ENCODE results near the gene LCN15.
"Not testable (repeated sequence)": the region's sequence is repeated elsewhere in the genome, so short reads cannot be mapped to it uniquely, and the experiment has no call there.

Gene LCN15

DNA sequence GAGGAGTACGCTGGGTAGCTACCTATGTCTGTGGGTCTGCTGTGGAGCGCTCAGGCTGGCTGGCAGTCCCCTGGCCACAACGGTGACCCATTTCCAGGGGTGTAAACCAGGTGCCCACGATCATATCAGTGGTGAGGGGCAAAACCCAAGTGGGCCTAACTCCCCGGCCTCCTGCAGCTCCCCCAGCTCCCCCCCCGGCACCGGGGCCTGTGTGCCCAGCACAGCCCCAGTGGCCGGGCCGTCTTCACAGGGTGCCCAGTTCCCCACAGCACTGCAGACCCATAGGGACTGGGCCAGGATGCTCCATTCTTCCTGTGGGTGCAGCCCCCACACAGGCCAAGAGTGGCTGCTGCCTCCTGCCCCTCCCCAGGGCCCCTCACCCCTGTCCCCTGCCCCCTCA, 5.3 kb downstream of the LCN15 start:
- H3K9ac ChIP-seq (ENCODE audit: low read depth, low read length) = no peak overlapping the region
- no peaks in the 10 kb centered on the region for H3K27me3 ChIP-seq (ENCODE audit: insufficient read depth, low read length)
- no peaks in the 10 kb centered on the region for H3K36me3 ChIP-seq (ENCODE audit: insufficient read depth, low read depth, low read length)
- H3K9me3 ChIP-seq (ENCODE audit: insufficient read depth, low read depth, low read length) = peaks cover 4% of the 10 kb centered on the region; the same call in 1 of the 2 replicates
- H3K27ac ChIP-seq (ENCODE audit: low read length) = no peak overlapping the region
- H3K4me3 ChIP-seq (ENCODE audit: low read length) = no peak overlapping the region
- H3K4me1 ChIP-seq (ENCODE audit: insufficient read depth, low read length) = no peaks in the 10 kb centered on the region

DNA sequence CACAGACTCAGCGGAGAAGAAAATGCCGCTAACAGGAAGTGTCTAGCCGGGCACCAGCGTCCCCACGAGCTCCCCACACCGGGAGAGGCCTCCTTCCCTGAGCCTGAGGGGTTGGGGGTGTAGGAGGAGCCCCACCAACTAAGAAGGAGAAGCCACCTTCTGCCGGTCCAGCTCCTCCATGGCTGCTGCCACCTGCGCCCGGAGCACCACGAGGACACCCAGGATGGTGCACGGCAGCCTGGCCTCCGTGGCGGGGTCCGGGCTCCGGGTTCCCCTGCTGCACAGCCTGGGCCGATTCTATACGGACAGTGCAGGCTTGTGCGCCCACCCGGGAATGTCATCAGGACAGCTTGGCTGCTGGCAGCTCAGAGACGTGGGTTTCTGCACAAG, 6.6 kb downstream of the LCN15 start:
- Histone ChIP-seq H3K27ac (ENCODE audit: low read length) (no peak overlapping the region), H3K9ac (ENCODE audit: low read depth, low read length) (no peak overlapping the region), H3K4me1 (ENCODE audit: insufficient read depth, low read length) (no peaks in the 10 kb centered on the region), H3K27me3 (ENCODE audit: insufficient read depth, low read length) (no peaks in the 10 kb centered on the region), H3K36me3 (ENCODE audit: insufficient read depth, low read depth, low read length) (no peaks in the 10 kb centered on the region), H3K9me3 (ENCODE audit: insufficient read depth, low read depth, low read length) (peaks cover 4% of the 10 kb centered on the region; the same call in 1 of the 2 replicates), H3K4me3 (ENCODE audit: low read length) (no peak overlapping the region)

DNA sequence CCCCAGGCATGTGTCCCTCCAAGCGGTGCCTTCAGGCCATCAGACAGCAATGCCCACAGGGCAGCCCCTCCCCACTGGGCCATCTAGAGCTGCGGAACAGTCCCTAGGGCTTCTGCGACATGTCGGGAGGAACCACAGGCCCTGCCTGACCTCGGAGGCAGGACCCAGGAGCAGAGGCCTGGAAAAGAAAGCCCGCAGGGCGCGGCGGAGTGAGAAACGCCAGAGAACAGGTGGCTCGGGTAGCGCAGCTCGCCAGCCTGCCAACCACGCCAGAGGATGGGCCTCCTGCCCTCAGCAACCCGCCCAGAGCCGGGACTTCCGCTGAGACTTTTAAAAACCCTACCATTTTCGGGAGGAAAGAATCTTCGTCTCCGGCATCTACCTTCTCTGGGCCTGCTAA, 7.0 kb downstream of the LCN15 start:
- no peaks in the 10 kb centered on the region for H3K27me3 ChIP-seq (ENCODE audit: insufficient read depth, low read length)
- H3K27ac ChIP-seq (ENCODE audit: low read length) = no peak overlapping the region
- H3K4me1 ChIP-seq (ENCODE audit: insufficient read depth, low read length) = no peaks in the 10 kb centered on the region
- no peak overlapping the region for H3K9ac ChIP-seq (ENCODE audit: low read depth, low read length)
- H3K36me3 ChIP-seq (ENCODE audit: insufficient read depth, low read depth, low read length) = no peaks in the 10 kb centered on the region
- H3K4me3 ChIP-seq (ENCODE audit: low read length) = no peak overlapping the region
- peaks cover 4% of the 10 kb centered on the region; the same call in 1 of the 2 replicates for H3K9me3 ChIP-seq (ENCODE audit: insufficient read depth, low read depth, low read length)

DNA sequence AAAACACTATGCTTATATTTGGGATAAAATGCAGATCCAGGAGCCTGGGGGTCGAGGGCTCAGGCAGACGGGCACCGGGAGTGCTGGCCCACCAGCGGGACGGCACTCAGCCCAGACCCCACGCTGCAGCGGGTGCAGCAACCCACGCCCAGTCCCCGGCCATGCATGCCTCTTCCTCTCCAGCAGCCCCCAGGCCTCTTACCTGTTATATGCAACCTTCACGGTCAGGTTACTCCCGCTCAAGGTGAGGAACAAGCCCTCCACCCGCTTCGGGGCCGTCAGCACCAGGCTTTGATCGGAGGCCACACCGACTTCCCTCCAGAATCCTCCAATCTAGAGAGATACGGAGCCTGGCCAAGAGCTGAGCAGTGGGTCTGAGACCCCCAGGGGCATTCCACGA, 7.5 kb downstream of the LCN15 start:
- Histone ChIP-seq H3K4me1 (ENCODE audit: insufficient read depth, low read length) (no peaks in the 10 kb centered on the region), H3K36me3 (ENCODE audit: insufficient read depth, low read depth, low read length) (no peaks in the 10 kb centered on the region), H3K27ac (ENCODE audit: low read length) (no peak overlapping the region), H3K27me3 (ENCODE audit: insufficient read depth, low read length) (no peaks in the 10 kb centered on the region), H3K9ac (ENCODE audit: low read depth, low read length) (no peak overlapping the region), H3K9me3 (ENCODE audit: insufficient read depth, low read depth, low read length) (peaks cover 4% of the 10 kb centered on the region; the same call in 1 of the 2 replicates), H3K4me3 (ENCODE audit: low read length) (no peak overlapping the region)

DNA sequence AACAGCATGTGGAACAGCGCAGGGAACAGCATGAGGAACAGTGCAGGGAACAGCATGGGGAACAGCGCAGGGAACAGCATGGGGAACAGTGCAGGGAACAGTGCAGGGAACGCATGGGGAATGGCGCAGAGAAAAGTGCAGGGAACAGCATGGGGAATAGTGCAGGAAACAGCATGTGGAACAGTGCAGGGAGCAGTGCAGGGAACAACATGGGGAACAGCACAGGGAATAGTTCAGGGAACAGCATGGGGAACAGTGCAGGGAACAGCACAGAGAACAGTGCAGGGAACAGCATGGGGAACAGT, 8.2 kb downstream of the LCN15 start:
- Histone ChIP-seq H3K36me3 (ENCODE audit: insufficient read depth, low read depth, low read length) (no peaks in the 10 kb centered on the region), H3K9ac (ENCODE audit: low read depth, low read length) (no peak overlapping the region), H3K4me3 (ENCODE audit: low read length) (no peak overlapping the region), H3K27me3 (ENCODE audit: insufficient read depth, low read length) (no peaks in the 10 kb centered on the region), H3K27ac (ENCODE audit: low read length) (no peak overlapping the region), H3K9me3 (ENCODE audit: insufficient read depth, low read depth, low read length) (peaks cover 4% of the 10 kb centered on the region; the same call in 1 of the 2 replicates), H3K4me1 (ENCODE audit: insufficient read depth, low read length) (no peaks in the 10 kb centered on the region)

DNA sequence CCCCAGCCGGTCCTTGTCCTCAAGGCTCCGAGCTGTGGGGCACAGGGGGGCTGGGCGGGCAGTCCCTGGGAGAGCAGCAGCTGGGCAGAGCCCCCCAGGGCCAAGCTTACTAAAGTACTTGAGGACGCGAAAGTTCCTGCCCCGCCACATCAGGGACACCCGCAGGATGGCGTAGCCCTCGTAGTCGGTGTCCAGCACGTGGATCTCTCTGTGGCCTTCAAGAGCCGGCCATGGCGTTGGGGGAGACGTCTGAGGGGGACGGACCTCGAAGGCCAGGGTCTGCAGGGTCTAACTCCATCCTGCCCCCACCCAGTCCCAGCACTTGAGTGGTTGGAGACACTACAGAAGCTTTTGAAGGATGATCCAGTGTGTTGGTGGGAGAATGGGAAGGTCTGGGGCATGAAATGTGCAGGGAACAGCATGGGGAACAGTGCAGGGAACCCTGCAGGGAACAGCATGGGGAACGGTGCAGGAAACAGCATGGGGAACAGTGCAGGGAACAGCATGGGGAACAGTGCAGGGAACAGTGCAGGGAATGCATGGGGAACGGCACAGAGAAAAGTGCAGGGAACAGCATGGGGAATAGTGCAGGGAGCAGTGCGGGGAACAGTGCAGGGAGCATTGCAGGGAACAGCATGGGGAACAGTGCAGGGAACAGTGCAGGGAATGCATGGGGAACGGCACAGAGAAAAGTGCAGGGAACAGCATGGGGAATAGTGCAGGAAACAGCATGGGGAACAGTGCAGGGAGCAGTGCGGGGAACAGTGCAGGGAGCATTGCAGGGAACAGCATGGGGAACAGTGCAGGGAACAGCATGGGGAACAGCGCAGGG, 8.8 kb downstream of the LCN15 start:
- H3K9ac ChIP-seq (ENCODE audit: low read depth, low read length) = not testable (repeated sequence)

DNA sequence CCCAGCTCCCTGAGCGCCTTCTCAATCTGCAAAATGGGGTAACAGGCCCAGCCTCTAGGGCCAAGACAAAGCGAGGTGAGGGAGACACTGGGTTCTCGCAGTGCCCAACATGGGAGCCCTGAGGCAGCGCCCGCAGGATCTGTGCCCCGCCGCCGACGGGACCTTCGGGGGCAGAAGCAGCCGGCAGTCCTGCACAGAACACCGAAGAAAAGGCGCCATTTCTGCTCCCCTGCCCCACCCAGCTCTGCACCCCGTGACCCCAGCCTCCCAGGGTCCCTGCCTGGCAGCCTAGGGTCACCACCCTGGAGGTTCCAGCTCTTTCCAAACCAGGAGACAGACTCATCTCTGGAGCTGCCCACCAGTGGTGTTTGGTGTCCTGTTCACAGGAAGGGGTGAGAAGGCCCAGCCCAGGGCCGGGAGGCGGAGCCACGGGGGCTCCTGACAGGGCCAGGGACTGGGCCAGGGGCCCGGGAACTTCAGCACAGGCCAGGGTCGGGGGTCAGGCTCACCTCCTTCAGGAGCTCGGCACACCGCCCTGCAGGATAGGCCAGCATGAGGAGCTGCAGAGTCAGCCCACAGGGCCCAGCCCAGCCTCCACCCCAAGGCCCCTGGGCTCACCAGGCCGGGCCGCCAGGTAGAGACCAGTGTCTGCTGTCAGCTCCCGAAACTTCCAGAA, 9.6 kb downstream of the LCN15 start:
- Histone ChIP-seq H3K4me3 (ENCODE audit: low read length) (no peak overlapping the region), H3K27ac (ENCODE audit: low read length) (no peak overlapping the region), H3K9me3 (ENCODE audit: insufficient read depth, low read depth, low read length) (peaks cover 4% of the 10 kb centered on the region; the same call in 1 of the 2 replicates), H3K4me1 (ENCODE audit: insufficient read depth, low read length) (no peaks in the 10 kb centered on the region), H3K27me3 (ENCODE audit: insufficient read depth, low read length) (no peaks in the 10 kb centered on the region), H3K36me3 (ENCODE audit: insufficient read depth, low read depth, low read length) (no peaks in the 10 kb centered on the region), H3K9ac (ENCODE audit: low read depth, low read length) (no peak overlapping the region)

More for the DNA sequence above, 8.8 kb downstream of the LCN15 start:
- H3K9me3 ChIP-seq (ENCODE audit: insufficient read depth, low read depth, low read length); H3K36me3 ChIP-seq (ENCODE audit: insufficient read depth, low read depth, low read length); H3K27ac ChIP-seq (ENCODE audit: low read length); H3K4me1 ChIP-seq (ENCODE audit: insufficient read depth, low read length); H3K27me3 ChIP-seq (ENCODE audit: insufficient read depth, low read length); H3K4me3 ChIP-seq (ENCODE audit: low read length): not testable (repeated sequence)

DNA sequence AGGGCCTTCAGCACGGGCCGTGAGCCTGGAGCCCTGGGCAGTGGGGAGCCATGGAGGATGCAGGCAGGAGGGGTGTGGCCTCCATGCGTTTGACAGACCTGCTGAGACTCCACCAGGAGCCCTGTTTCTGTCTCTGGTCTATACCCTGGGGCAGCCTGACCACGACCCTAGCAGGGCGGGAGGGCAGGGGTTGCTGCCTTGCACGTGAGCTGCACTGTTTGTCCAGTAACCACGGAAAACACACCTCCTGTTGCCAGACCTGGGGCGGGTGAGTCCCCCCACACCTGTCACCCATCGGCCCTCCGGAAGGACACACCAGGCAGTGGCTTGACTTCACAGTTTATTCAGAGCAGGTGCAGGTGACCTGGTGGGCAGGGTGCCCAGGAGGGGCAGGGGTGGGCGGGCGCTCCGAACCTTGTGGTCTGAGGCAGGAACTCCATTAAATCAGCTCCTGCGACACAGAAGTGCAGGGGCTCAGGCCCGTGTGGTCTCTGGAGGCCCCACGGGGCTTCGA, 10.2 kb downstream of the LCN15 start:
- Histone ChIP-seq H3K9me3 (ENCODE audit: insufficient read depth, low read depth, low read length) (peaks cover 4% of the 10 kb centered on the region; the same call in 1 of the 2 replicates), H3K27me3 (ENCODE audit: insufficient read depth, low read length) (no peaks in the 10 kb centered on the region), H3K27ac (ENCODE audit: low read length) (no peak overlapping the region), H3K4me3 (ENCODE audit: low read length) (no peak overlapping the region), H3K4me1 (ENCODE audit: insufficient read depth, low read length) (no peaks in the 10 kb centered on the region), H3K36me3 (ENCODE audit: insufficient read depth, low read depth, low read length) (no peaks in the 10 kb centered on the region), H3K9ac (ENCODE audit: low read depth, low read length) (no peak overlapping the region)

DNA sequence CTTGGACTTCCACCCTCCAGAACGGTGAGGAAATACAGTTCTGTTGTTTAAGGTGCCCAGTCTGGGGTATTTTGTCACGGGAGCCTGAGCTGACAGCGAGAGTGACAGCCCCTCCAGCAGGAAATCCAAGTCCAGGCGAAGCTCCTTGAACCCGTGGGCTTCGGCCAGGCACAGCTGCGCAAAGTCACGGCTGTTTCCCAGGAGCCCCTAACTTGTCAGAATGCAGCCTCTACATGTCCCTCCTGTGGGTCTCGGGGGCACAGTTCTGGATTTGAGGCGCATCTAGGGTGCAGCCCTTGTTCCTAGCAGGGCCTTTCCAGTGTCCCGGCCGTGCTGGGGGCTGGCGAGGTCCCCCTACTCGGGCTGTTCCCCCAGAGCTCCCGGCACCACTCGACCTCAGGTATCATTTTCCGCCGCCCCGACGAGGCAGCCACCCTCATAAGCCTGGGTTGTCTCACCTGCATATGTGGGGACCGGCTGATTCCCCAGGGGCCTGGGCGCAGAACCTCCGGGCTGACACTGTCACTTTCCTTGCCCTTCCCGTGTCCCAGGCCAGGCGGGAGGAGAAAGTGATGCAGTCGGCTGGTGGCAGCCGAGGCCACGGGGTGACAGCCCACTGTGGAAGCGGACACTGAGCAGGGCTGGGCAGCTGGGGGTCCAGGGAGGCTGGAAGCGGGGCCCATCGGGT, 10.8 kb downstream of the LCN15 start:
- H3K4me3 ChIP-seq (ENCODE audit: low read length) = no peak overlapping the region
- peaks cover 4% of the 10 kb centered on the region; the same call in 1 of the 2 replicates for H3K9me3 ChIP-seq (ENCODE audit: insufficient read depth, low read depth, low read length)
- no peaks in the 10 kb centered on the region for H3K36me3 ChIP-seq (ENCODE audit: insufficient read depth, low read depth, low read length)
- H3K4me1 ChIP-seq (ENCODE audit: insufficient read depth, low read length) = no peaks in the 10 kb centered on the region
- H3K27ac ChIP-seq (ENCODE audit: low read length) = no peak overlapping the region
- H3K9ac ChIP-seq (ENCODE audit: low read depth, low read length) = no peak overlapping the region
- no peaks in the 10 kb centered on the region for H3K27me3 ChIP-seq (ENCODE audit: insufficient read depth, low read length)

DNA sequence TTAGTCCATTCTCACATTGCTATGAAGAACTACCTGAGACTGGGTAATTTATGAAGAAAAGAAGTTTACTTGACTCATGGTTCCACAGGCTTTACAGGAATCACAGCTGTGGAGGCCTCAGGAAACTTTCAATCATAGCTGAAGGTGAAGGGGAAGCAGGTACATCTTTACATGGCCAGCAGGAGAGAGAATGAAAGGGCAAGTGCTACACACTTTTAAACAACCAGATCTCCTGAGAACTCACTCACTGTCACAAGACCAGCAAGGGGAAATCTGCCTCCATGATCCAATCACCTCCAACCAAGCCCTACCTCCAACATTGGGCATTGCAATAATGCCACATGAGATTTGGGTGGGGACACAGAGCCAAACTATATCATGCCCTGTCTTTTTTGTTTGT, 12.5 kb downstream of the LCN15 start:
- no peaks in the 10 kb centered on the region for H3K27me3 ChIP-seq (ENCODE audit: insufficient read depth, low read length)
- no peak overlapping the region for H3K27ac ChIP-seq (ENCODE audit: low read length)
- no peak overlapping the region for H3K4me3 ChIP-seq (ENCODE audit: low read length)
- peaks cover 4% of the 10 kb centered on the region; the same call in 1 of the 2 replicates for H3K9me3 ChIP-seq (ENCODE audit: insufficient read depth, low read depth, low read length)
- H3K4me1 ChIP-seq (ENCODE audit: insufficient read depth, low read length) = no peaks in the 10 kb centered on the region
- no peaks in the 10 kb centered on the region for H3K36me3 ChIP-seq (ENCODE audit: insufficient read depth, low read depth, low read length)
- H3K9ac ChIP-seq (ENCODE audit: low read depth, low read length) = no peak overlapping the region

DNA sequence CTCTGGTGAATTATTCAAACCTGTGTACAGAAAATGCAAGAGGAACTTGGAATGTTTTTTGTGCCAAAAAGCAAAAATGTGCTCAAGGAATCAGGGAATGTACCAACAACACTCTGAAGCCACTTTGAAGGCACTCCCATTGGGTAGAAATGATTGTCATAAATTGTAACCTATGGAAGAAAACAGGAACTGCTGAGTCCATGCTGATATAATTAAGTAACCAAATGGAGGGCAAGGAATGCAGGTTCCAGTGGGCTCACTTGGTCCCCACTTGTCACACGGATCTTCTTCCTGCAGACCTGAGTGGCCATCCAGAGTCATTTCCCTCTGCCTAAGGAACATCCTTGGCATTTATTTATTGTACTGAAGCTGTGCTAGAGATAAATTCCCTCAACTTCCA, 13.1 kb downstream of the LCN15 start:
- H3K9me3 ChIP-seq (ENCODE audit: insufficient read depth, low read depth, low read length) = peaks cover 3% of the 10 kb centered on the region; the same call in 1 of the 2 replicates
- H3K27me3 ChIP-seq (ENCODE audit: insufficient read depth, low read length) = no peaks in the 10 kb centered on the region

More for the DNA sequence above, 13.1 kb downstream of the LCN15 start:
- Histone ChIP-seq H3K27ac (ENCODE audit: low read length) (no peak overlapping the region), H3K36me3 (ENCODE audit: insufficient read depth, low read depth, low read length) (no peaks in the 10 kb centered on the region), H3K9ac (ENCODE audit: low read depth, low read length) (no peak overlapping the region), H3K4me3 (ENCODE audit: low read length) (no peak overlapping the region), H3K4me1 (ENCODE audit: insufficient read depth, low read length) (no peaks in the 10 kb centered on the region)

Data from iPS-20b (cell line).